Eye (tissue), 1 donor: ENCODE results near the gene CFAP74.

ENCODE experiments used
- DNase-seq: peaks from one replicate; pipeline ENCODE4 v3.0.0-alpha.2; 2015

Gene CFAP74

GRCh38 chr1:1967151-1967550, 36.4 kb downstream of the CFAP74 start:
- DNase-seq, result no peak

- DNase-seq, result no peak
Measured at GRCh38 chr1:1966071-1966740, 37.4 kb downstream of the CFAP74 start.

DNA sequence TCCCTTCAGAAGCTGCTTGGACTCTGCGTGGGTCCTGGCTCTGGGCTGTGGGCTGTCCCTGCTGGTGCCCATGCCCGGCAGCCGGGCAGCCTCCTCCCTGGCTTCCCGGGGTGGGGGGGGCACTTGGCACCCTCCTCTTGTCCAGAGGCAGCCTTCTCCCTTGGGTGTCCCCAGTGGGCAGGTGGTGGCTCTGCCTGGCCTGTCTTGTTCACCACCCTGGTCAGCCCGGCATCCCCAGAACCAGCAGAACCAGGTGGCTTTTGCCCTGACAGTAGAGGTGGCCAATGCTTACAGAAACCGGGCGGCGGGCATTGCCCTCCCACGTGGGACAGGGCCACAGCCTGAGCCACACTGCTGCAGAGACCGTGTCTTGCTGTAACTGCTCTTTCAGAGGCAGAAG, 38.0 kb downstream of the CFAP74 start:
- no peak for DNase-seq

GRCh38 chr1:1964811-1965210, 38.8 kb downstream of the CFAP74 start:
- DNase-seq, result no peak

- DNase-seq, result no peak
Measured at GRCh38 chr1:1963570-1963969, 40.0 kb downstream of the CFAP74 start.

- DNase-seq, result no peak
Measured at GRCh38 chr1:1962752-1963151, 40.8 kb downstream of the CFAP74 start.

DNA sequence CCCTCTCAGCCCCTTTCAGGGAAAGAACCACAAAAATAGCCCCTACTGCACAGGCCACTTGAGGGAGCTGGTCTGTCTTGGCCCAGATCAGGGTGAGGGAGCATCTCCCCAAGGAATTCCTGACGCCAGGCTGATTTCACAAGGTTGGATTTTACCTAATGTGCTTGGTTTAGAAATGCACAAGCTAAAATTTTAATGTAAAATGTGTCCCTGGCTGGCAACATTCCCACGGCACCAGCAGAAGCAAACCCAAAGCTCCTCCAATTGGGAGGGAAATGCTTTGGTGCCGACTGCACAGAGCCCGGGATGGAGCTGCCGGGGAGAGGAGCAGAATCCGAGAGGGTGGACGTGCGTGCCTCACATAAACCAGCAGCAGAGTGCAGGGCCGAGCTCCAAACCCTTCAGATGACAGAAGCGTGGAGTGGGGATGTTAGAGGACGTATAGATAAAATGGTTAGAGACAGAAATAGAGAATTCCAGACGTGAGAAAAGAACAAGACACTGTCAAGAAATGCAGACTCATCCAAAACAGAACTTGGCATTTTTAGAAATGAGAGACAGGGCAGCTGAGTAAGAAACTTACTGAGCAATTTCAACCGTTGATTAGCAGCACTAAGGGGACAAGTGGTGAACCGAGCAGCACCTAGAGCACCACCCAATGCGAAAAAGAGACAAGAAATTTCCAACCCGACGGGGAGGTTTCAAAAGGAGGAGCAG, 42.9 kb downstream of the CFAP74 start:
- no peak for DNase-seq

DNA sequence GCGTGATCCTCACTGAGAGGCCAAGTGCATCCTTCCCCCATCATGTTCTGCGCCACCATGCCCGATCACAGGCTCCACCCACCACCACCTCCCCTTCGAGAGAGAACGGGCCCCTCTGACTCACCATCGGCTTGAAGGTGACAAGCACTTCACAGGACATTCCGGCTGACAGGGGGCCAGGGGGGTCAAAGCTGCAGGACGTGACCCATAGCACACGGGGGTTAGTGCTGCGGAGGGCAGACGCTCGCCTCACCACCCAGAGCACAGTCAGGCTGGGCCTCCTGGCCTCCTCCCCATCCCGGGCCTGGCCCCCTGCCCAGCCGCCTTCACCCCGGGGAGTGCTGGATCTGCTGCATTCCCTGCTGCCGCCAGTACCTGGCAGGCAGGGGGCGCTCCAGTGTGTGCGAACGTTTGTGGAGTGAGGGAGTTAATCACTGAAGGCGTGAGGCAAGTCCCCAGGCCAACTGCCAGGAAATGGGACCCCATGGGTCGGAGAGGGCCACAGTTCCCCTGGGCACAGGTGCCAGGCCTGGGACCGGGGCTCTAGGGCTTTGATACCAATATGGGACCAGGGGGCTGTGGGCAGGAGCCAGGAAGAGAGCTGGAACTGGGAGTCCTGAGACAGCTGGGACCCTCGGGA, 43.6 kb downstream of the CFAP74 start:
- peak; percentile 91 for DNase-seq

DNA sequence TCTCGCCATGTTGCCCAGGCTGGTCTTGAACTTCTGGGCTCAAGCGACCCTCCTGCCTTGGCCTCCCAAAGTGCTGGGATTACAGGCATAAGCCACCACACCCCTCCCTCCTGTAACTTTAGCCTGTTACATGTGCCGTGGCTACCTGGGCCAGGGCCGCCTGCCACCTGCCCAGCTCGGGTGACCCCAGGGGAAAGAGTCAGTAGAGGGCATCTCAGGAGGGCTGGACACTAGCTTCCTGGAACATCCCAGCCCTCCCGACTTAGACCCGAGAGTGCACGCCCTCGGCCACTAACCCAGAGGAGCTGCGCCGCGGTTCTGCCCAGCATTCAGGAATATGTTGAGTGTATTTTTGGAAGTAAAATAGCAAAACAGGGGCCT, 44.1 kb downstream of the CFAP74 start:
- no peak for DNase-seq

- DNase-seq, result no peak
Measured at GRCh38 chr1:1958071-1958541, 45.5 kb downstream of the CFAP74 start.

DNA sequence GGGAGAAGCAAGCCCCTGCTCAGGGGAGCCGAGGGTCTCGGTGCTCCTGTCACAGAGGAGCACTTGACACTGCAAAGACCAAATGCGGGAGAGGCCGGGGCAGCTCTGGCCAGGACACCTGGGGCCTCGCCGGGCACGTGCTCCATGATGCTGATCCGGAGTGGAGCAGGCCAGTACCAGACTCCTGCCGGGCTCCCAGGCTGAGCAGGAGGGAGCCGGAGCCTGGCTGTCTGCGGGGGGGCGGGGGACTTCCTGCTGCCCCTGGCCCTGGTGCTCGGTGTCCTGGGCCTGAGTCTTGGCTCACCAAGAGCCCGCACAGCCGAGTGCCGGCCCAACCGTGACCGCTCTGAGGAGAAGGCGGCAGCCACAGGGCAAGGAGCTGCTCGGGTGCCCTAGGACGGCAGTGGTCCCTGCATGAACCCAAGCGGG, 46.0 kb downstream of the CFAP74 start:
- DNase-seq, result no peak

DNA sequence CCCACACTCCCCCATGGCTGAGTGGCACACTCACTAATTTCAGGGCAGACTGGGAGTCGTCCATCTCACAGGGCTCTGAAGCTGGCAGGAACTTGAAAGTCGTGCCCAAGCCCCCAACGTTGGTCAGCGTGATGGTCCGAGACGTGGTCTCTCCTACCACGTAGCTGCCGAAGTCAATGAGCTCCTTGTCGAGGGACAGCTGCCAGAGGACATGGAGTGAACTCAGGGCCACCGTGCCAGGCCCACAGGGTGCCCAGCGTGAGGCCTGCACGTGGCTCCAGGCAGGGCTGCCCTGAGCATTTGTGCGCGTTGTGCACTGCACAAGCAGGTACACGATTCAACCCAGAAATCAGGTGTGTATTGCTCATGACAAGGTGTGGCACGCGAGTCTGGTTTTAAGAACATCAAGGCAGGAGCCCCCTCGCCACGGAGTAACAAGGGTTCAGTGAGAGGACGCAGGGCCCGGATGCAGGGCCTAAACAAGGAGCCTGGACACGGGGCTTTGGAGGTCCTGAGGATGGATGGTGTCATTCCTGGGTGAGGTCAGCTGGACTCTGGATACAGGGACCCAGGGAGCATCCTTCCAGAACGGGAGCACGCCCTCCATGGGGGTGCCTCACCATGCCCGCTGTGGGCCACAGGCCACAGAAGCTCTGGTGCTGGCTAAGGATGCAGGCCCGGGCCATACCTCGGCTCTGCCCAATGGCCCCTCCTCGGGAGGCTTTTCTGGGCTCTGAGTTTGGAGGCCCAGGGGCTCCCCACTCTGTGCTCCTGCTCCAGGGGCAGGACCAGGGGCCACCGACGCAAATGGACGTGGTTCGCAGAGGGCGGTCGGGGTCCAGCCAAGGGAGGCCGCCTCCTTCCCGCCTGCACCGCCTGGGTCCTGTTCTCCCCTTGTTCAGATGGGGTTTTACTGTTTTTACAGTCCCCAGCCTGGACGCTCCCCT, 46.7 kb downstream of the CFAP74 start:
- DNase-seq, result no peak

DNA sequence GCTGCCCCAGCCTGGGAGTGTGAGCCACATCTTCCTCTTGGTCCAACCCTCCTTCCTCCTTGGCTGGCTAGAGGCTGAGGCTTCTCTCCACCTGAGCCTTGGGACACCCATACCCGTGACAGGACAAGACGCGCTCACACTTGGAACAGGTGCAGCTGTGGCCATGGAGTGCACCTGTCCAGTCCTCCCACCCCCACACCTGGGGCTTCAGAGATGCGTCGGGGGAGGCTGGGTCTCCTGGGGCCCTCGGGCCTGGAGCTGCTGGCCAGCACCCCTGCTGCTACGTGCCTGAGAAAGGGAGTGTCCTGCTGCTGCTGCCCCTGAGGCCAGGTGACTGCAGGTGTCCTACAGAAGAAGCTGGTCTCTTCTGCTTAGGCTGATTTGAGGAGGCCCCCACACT, 47.5 kb downstream of the CFAP74 start:
- DNase-seq, result no peak

GRCh38 chr1:1955621-1956094, 47.9 kb downstream of the CFAP74 start:
- DNase-seq, result no peak

- no peak for DNase-seq
Measured at GRCh38 chr1:1954831-1955441, 48.6 kb downstream of the CFAP74 start.

DNA sequence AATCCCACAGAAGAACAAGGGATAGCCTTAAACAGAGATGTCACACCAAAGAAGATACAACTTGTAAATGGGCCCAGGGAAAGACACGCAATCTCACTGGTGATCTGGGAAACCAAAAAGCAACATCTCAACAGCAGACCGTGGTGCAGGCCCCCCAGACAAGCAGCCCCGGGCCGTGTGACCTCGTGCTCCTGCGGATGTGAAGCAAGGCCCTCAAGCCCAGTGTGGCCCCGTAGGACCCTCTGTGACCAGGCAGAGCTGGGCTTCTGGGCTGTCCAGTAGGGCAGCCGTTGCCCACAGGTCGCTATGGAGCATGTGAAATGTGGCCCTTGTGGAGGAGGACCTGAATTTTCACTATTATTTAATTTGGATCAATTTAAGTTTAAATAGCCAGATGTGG, 49.6 kb downstream of the CFAP74 start:
- DNase-seq, result no peak

GRCh38 chr1:1950940-1951339, 52.6 kb downstream of the CFAP74 start:
- no peak for DNase-seq

GRCh38 chr1:1948783-1949182, 54.8 kb downstream of the CFAP74 start:
- DNase-seq, result no peak

DNA sequence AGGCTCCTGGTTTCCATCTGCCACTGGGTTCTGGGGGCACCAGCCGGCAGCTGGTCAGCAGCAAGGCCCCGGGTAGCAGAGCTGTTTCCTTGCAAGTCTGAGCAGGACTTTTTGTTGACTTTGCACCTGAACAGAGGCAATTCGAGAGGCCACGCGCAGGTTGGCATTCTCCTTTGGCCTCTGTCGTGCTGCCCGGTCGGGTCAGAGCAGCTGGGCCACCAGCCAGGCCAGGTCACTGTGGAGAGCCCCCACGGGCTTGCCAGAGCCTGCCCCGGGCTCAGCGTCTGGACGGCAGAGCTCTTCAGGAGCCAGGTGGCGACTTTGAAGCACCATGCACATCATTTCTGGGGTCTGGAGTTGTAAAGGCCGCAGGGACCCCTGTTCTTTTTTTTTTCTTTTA, 56.1 kb downstream of the CFAP74 start:
- no peak for DNase-seq

DNA sequence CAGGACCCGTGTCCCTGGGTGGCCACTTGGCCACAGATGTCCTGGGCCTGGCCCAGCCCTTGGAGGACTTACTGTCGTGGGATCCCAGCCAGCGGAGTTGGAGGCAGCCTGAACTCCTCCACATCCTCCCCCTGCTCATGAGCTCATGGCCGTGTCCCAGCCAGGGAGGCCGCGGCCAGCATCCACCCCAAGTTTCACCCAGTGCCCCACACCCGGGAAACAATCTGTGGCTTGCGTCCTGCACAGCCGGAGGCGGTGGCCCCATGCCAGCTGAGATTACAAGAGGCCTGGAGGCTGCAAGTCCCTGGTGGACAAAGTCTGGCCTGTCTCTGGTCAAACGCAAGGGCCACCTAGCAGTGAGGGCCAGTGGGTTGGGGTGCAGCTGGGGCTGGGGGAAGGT, 57.0 kb downstream of the CFAP74 start:
- DNase-seq, result no peak

GRCh38 chr1:1945782-1946393, 57.7 kb downstream of the CFAP74 start:
- DNase-seq, result no peak
